Activated T-cell treated with anti-CD3 and anti-CD28 coated beads for 48 hours (primary cell): ENCODE results near the gene WDSUB1.

ENCODE experiments used
- DNase-seq: peaks from one replicate; pipeline ENCODE4 v3.0.0-alpha.2; 2020; ENCODE audit warnings: low read depth

Gene WDSUB1

GRCh38 chr2:159285929-159286708 lies at the start of gene WDSUB1:
WDSUB1 (minus strand) TSS chr2:159286703; CDS start chr2:159283069, 3,634 bp downstream.
- DNase-seq: peak; percentile 11

GRCh38 chr2:159326569-159327255 lies 40.2 kb upstream of the WDSUB1 start:
- DNase-seq: no peak

GRCh38 chr2:159322419-159322818 lies 35.9 kb upstream of the WDSUB1 start:
- no peak for DNase-seq

- DNase-seq: no peak
Measured at GRCh38 chr2:159317392-159318088, 31.0 kb upstream of the WDSUB1 start.

- no peak for DNase-seq
Measured at GRCh38 chr2:159307942-159308341, 21.4 kb upstream of the WDSUB1 start.

- no peak for DNase-seq
Measured at GRCh38 chr2:159300586-159300985, 14.1 kb upstream of the WDSUB1 start.

GRCh38 chr2:159298967-159299366 lies 12.5 kb upstream of the WDSUB1 start:
- DNase-seq: no peak

GRCh38 chr2:159297042-159297707 lies 10.7 kb upstream of the WDSUB1 start:
- DNase-seq: no peak

GRCh38 chr2:159292157-159292556 lies 5.7 kb upstream of the WDSUB1 start:
- no peak for DNase-seq

- no peak for DNase-seq
Measured at GRCh38 chr2:159290289-159290907, 3.9 kb upstream of the WDSUB1 start.

GRCh38 chr2:159287733-159288132 lies 1.2 kb upstream of the WDSUB1 start:
- no peak for DNase-seq

GRCh38 chr2:159286709-159287441 lies 372 bp upstream of the WDSUB1 start:
- peak; percentile 96 for DNase-seq

GRCh38 chr2:159285433-159285832 lies 1.1 kb downstream of the WDSUB1 start:
- no peak for DNase-seq

GRCh38 chr2:159283529-159283928 lies 3.0 kb downstream of the WDSUB1 start:
- no peak for DNase-seq

- DNase-seq: no peak
Measured at GRCh38 chr2:159281002-159281401, 5.5 kb downstream of the WDSUB1 start.

- DNase-seq: no peak
Measured at GRCh38 chr2:159279700-159280099, 6.8 kb downstream of the WDSUB1 start.

GRCh38 chr2:159275111-159275510 lies 11.4 kb downstream of the WDSUB1 start:
- no peak for DNase-seq

GRCh38 chr2:159272156-159272555 lies 14.3 kb downstream of the WDSUB1 start:
- DNase-seq: no peak

GRCh38 chr2:159270744-159271379 lies 15.6 kb downstream of the WDSUB1 start:
- DNase-seq: no peak

GRCh38 chr2:159267921-159268320 lies 18.6 kb downstream of the WDSUB1 start:
- DNase-seq: no peak

GRCh38 chr2:159266554-159266953 lies 19.9 kb downstream of the WDSUB1 start:
- DNase-seq: no peak
